Measurements from ENCODE around the gene FARP2.
"Not testable (repeated sequence)": the region's sequence is repeated elsewhere in the genome, so short reads cannot be mapped to it uniquely, and the experiment has no call there.

The FARP2 gene

GRCh38 chr2:241505086-241505780, 149.1 kb downstream of the FARP2 start:
- no peak overlapping the region for H2AFZ ChIP-seq (ENCODE audit: low read depth)
- H3K79me2 ChIP-seq (ENCODE audit: insufficient read depth, low read depth), result peaks cover 12% of the 10 kb centered on the region; the same call in 1 of the 2 replicates
- H3K4me2 ChIP-seq, result no peak overlapping the region
- TF ChIP-seq CTCF (conservative IDR thresholded peaks at IDR 0.05; ENCODE audit: low read depth, low read length), result no peak
- H3K9ac ChIP-seq, result no peak overlapping the region
- peaks cover 5% of the 10 kb centered on the region for H3K4me1 ChIP-seq (ENCODE audit: low read depth, poor library complexity, severe bottlenecking)
- H3K36me3 ChIP-seq (ENCODE audit: insufficient read depth), result no peaks in the 10 kb centered on the region
- H3K27me3 ChIP-seq (ENCODE audit: insufficient read depth, low read depth), result no peaks in the 10 kb centered on the region
- H3K4me3 ChIP-seq (IDR thresholded peaks at IDR 0.05; ENCODE audit: insufficient read depth, low read depth, low read length), result no peak overlapping the region
- no peaks in the 10 kb centered on the region for H4K20me1 ChIP-seq (ENCODE audit: insufficient read depth)
- H3K27ac ChIP-seq, result no peak overlapping the region

- no peak overlapping the region for H2AFZ ChIP-seq (ENCODE audit: low read depth)
- peaks cover 5% of the 10 kb centered on the region for H3K4me1 ChIP-seq (ENCODE audit: low read depth, poor library complexity, severe bottlenecking)
- no peaks in the 10 kb centered on the region for H3K36me3 ChIP-seq (ENCODE audit: insufficient read depth)
- no peaks in the 10 kb centered on the region for H3K27me3 ChIP-seq (ENCODE audit: insufficient read depth, low read depth)
- H3K79me2 ChIP-seq (ENCODE audit: insufficient read depth, low read depth), result peaks cover 12% of the 10 kb centered on the region; the same call in 1 of the 2 replicates
- no peak overlapping the region for H3K27ac ChIP-seq
- no peak overlapping the region for H3K4me3 ChIP-seq (IDR thresholded peaks at IDR 0.05; ENCODE audit: insufficient read depth, low read depth, low read length)
- no peak overlapping the region for H3K9ac ChIP-seq
- no peak overlapping the region for H3K4me2 ChIP-seq
- no peaks in the 10 kb centered on the region for H4K20me1 ChIP-seq (ENCODE audit: insufficient read depth)
- no peak for TF ChIP-seq CTCF (conservative IDR thresholded peaks at IDR 0.05; ENCODE audit: low read depth, low read length)
These were observed 149.7 kb downstream of the FARP2 start for GRCh38 chr2:241505781-241506201.

GRCh38 chr2:241506317-241506716, 150.2 kb downstream of the FARP2 start:
- not testable (repeated sequence) for H4K20me1 ChIP-seq (ENCODE audit: insufficient read depth); H3K4me2 ChIP-seq; H3K27me3 ChIP-seq (ENCODE audit: insufficient read depth, low read depth); H3K9ac ChIP-seq; H3K27ac ChIP-seq; H2AFZ ChIP-seq (ENCODE audit: low read depth); H3K4me3 ChIP-seq (IDR thresholded peaks at IDR 0.05; ENCODE audit: insufficient read depth, low read depth, low read length); H3K36me3 ChIP-seq (ENCODE audit: insufficient read depth); H3K4me1 ChIP-seq (ENCODE audit: low read depth, poor library complexity, severe bottlenecking)
- peaks cover 12% of the 10 kb centered on the region; the same call in 1 of the 2 replicates for H3K79me2 ChIP-seq (ENCODE audit: insufficient read depth, low read depth)

- Histone ChIP-seq H3K9ac (no peak overlapping the region), H4K20me1 (ENCODE audit: insufficient read depth) (no peaks in the 10 kb centered on the region), H3K79me2 (ENCODE audit: insufficient read depth, low read depth) (peaks cover 12% of the 10 kb centered on the region; the same call in 1 of the 2 replicates), H3K27ac (no peak overlapping the region), H3K4me3 (IDR thresholded peaks at IDR 0.05; ENCODE audit: insufficient read depth, low read depth, low read length) (peak overlapping the region; percentile 59), H3K4me2 (0 out of 2 replicates have a peak overlapping the region, but pooled peaks have one; percentile 6), H3K36me3 (ENCODE audit: insufficient read depth) (no peaks in the 10 kb centered on the region), H3K4me1 (ENCODE audit: low read depth, poor library complexity, severe bottlenecking) (peaks cover 5% of the 10 kb centered on the region), H2AFZ (ENCODE audit: low read depth) (no peak overlapping the region), H3K27me3 (ENCODE audit: insufficient read depth, low read depth) (0 out of 2 replicates have a peak, but pooled peaks cover 4% of the 10 kb centered on the region)
- TF ChIP-seq CTCF (conservative IDR thresholded peaks at IDR 0.05; ENCODE audit: low read depth, low read length), result no peak
These were observed 150.8 kb downstream of the FARP2 start for GRCh38 chr2:241506793-241507429.
